HFFc6 (cell line): Measurements from ENCODE around the gene OVCH2. TPM values are rescaled to one million over a fixed set of nuclear protein-coding genes. Genes with fewer than 3 reads are reported as not detected.
"Not testable (repeated sequence)": the region's sequence is repeated elsewhere in the genome, so short reads cannot be mapped to it uniquely, and the experiment has no call there.

ENCODE experiments used
- DNase-seq: peaks from one replicate; pipeline ENCODE4 v3.0.0-alpha.2; 2018
- H3K27ac Mint-ChIP-seq: 2 replicates; pipeline ENCODE4 v1.8.0; 2020; ENCODE audit warnings: mild to moderate bottlenecking, mixed read lengths
- H3K27me3 Mint-ChIP-seq: 2 replicates; pipeline ENCODE4 v1.8.0; 2021; ENCODE audit warnings: mild to moderate bottlenecking, moderate library complexity, mixed read lengths; ENCODE audit not compliant: insufficient read depth
- H3K36me3 Mint-ChIP-seq: 2 replicates; pipeline ENCODE4 v1.8.0; 2021; ENCODE audit warnings: low read depth, mixed read lengths
- H3K4me1 Mint-ChIP-seq: 2 replicates; pipeline ENCODE4 v1.8.0; 2020; ENCODE audit warnings: low read depth, mixed read lengths
- H3K4me3 Mint-ChIP-seq: 2 replicates; pipeline ENCODE4 v1.8.0; 2020; ENCODE audit warnings: mild to moderate bottlenecking, moderate library complexity, mixed read lengths
- H3K9me3 Mint-ChIP-seq: 2 replicates; pipeline ENCODE4 v1.8.0; 2020; ENCODE audit warnings: mild to moderate bottlenecking, mixed read lengths
- long read RNA-seq: library from polyadenylated mRNA; unstranded; transcript quantifications from one replicate; pipeline ENCODE4 v2.0.0, GENCODE V29; 2019
- total RNA-seq, 6 experiments: library from RNA; stranded (reverse); fragmentation: NEBNext Ultra II Directional; extraction: Animal tissue kit (Norgen Biotek cat#: 25700); gene quantifications; 2 replicates in 1 of 6; 3 replicates in 5 of 6; pipeline ENCODE4 v1.2.3, GENCODE V29; 2021
- TF ChIP-seq, protein P1 (sequence below): fragments of 200-600 bp; sonication (generic); IDR thresholded peaks from 2 replicates; pipeline ENCODE4 v1.5.0; 2021; ENCODE audit warnings: antibody characterized with exemption, mild to moderate bottlenecking

The OVCH2 gene, protein sequence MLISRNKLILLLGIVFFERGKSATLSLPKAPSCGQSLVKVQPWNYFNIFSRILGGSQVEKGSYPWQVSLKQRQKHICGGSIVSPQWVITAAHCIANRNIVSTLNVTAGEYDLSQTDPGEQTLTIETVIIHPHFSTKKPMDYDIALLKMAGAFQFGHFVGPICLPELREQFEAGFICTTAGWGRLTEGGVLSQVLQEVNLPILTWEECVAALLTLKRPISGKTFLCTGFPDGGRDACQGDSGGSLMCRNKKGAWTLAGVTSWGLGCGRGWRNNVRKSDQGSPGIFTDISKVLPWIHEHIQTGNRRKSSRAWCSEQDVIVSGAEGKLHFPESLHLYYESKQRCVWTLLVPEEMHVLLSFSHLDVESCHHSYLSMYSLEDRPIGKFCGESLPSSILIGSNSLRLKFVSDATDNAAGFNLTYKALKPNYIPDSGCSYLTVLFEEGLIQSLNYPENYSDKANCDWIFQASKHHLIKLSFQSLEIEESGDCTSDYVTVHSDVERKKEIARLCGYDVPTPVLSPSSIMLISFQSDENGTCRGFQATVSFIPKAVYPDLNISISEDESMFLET
- not detected for total RNA-seq
- long read RNA-seq, result 0 reads

DNA sequence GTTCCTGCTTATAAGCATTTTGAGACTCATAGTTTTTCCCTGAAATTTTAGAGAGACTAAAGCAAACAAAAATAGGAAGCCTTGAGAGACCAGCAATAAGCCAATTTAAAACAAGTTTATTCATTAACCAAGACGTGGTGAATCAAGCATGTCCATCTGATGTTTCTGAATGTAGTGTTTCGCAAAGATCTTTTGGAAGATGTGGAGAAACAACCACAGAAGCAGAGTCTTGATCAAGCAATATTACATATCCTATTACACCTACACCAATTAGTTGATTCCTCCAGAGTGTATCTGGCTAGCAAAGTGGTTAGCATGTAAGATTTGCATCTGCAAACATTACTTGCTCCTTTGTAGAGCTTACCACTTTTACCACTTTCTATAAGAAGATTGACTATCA, at the start of gene OVCH2:
TSS of gene OVCH2 (minus strand) at position 101 of the 400 bp plus-strand sequence. CDS start at position 18, 83 bp downstream.
- no peaks in the 10 kb centered on the region for H3K36me3 Mint-ChIP-seq
- no peaks in the 10 kb centered on the region for H3K4me1 Mint-ChIP-seq
- H3K4me3 Mint-ChIP-seq, result no peak within 1 kb of the TSS
- H3K9me3 Mint-ChIP-seq, result no peaks in the 10 kb centered on the region
- peaks cover 5% of the 10 kb centered on the region; the same call in 1 of the 2 replicates for H3K27me3 Mint-ChIP-seq
- H3K27ac Mint-ChIP-seq, result no peak within 1 kb of the TSS
- no peak for DNase-seq
- TF ChIP-seq, protein P1, sequence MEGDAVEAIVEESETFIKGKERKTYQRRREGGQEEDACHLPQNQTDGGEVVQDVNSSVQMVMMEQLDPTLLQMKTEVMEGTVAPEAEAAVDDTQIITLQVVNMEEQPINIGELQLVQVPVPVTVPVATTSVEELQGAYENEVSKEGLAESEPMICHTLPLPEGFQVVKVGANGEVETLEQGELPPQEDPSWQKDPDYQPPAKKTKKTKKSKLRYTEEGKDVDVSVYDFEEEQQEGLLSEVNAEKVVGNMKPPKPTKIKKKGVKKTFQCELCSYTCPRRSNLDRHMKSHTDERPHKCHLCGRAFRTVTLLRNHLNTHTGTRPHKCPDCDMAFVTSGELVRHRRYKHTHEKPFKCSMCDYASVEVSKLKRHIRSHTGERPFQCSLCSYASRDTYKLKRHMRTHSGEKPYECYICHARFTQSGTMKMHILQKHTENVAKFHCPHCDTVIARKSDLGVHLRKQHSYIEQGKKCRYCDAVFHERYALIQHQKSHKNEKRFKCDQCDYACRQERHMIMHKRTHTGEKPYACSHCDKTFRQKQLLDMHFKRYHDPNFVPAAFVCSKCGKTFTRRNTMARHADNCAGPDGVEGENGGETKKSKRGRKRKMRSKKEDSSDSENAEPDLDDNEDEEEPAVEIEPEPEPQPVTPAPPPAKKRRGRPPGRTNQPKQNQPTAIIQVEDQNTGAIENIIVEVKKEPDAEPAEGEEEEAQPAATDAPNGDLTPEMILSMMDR, result no peak

GRCh38 chr11:7749456-7749855, 43.2 kb upstream of the OVCH2 start:
- Mint-ChIP-seq H3K36me3 (no peaks in the 10 kb centered on the region), H3K9me3 (peaks cover 9% of the 10 kb centered on the region), H3K27ac (no peak overlapping the region), H3K4me1 (no peaks in the 10 kb centered on the region), H3K4me3 (no peak overlapping the region), H3K27me3 (no peaks in the 10 kb centered on the region)
- DNase-seq, result no peak
- TF ChIP-seq, protein P1, result no peak

- H3K36me3 Mint-ChIP-seq, H3K4me1 Mint-ChIP-seq, H3K27me3 Mint-ChIP-seq, DNase-seq, H3K9me3 Mint-ChIP-seq, H3K4me3 Mint-ChIP-seq, H3K27ac Mint-ChIP-seq: not testable (repeated sequence)
Observed at GRCh38 chr11:7734767-7735166, 28.5 kb upstream of the OVCH2 start.

- TF ChIP-seq, protein P1, result no peak
- Mint-ChIP-seq H3K36me3 (no peaks in the 10 kb centered on the region), H3K27me3 (peaks cover 1% of the 10 kb centered on the region; the same call in 1 of the 2 replicates), H3K9me3 (no peaks in the 10 kb centered on the region), H3K4me1 (no peaks in the 10 kb centered on the region), H3K4me3 (no peak overlapping the region), H3K27ac (no peak overlapping the region)
- DNase-seq, result no peak
Observed at GRCh38 chr11:7714786-7715185, 8.5 kb upstream of the OVCH2 start.

DNA sequence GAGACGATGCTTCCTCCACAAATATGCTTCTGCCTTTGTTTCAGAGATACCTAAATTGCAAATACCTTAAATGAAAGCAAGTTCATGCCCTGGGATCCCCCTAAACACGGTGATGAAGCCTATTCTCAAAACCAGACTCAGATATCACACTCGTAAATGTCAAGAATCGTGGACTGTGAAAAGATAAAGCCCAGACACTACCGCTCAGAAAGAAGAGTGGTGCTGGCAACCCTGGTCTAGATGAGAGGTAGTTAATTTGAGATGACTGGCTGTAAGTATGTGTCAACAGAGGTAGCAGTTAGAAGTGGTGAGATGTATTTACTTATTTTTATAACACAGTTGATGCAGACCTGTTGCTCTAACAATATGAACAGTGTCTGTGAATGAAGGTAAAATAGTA, 2.5 kb downstream of the OVCH2 start:
- Mint-ChIP-seq H3K36me3 (no peaks in the 10 kb centered on the region), H3K27ac (no peak overlapping the region), H3K27me3 (peaks cover 6% of the 10 kb centered on the region), H3K4me3 (no peak overlapping the region), H3K9me3 (no peaks in the 10 kb centered on the region), H3K4me1 (no peaks in the 10 kb centered on the region)
- DNase-seq, result no peak
- TF ChIP-seq, protein P1, result no peak

- TF ChIP-seq, protein P1, result no peak
- Mint-ChIP-seq H3K27ac (no peak overlapping the region), H3K4me3 (no peak overlapping the region), H3K9me3 (no peaks in the 10 kb centered on the region), H3K27me3 (peaks cover 20% of the 10 kb centered on the region), H3K36me3 (no peaks in the 10 kb centered on the region), H3K4me1 (0 out of 2 replicates have a peak, but pooled peaks cover 5% of the 10 kb centered on the region)
- no peak for DNase-seq
Observed at GRCh38 chr11:7696424-7696823, 9.9 kb downstream of the OVCH2 start.
